ENCODE data around the gene EZR.

- TF ChIP-seq GATA2 (IDR thresholded peaks at IDR 0.05; ENCODE audit: low read depth, low read length) (no peak), GATA3 (IDR thresholded peaks at IDR 0.05; ENCODE audit: low read depth, low read length) (no peak)
Observed at GRCh38 chr6:158781692-158782373, 37.3 kb downstream of the EZR start.

Measured in SH-SY5Y (cell line).